Body of pancreas (tissue), 4 donors: ENCODE measurements around the gene CLDN15. TPM values are rescaled to one million over a fixed set of nuclear protein-coding genes. Genes with fewer than 3 reads are reported as not detected.
"Not testable (repeated sequence)": the region's sequence is repeated elsewhere in the genome, so short reads cannot be mapped to it uniquely, and the experiment has no call there.

Experiments
- ATAC-seq: fragments of 150-250 bp; one replicate; pipeline ENCODE4 v1.9.1; 2016
- DNase-seq, 4 donors: peaks; one replicate each; pipeline ENCODE4 v3.0.0-alpha.2; 2019
- H3K27ac ChIP-seq, 4 donors: fragments of 200-600 bp; sonication (generic); 1 replicate in 3 of 4; 2 replicates in 1 of 4; pipeline versions ENCODE4 v1.5.1 to v1.6.1; 2016 to 2019; ENCODE audit warnings: mild to moderate bottlenecking in 1 of 4, mixed read lengths in 1 of 4, moderate library complexity in 1 of 4
- H3K27me3 ChIP-seq, 2 donors: fragments of 200-600 bp; sonication (generic); one replicate each; pipeline ENCODE4 v1.6.0; 2016; ENCODE audit warnings: mild to moderate bottlenecking in 1 of 2
- H3K36me3 ChIP-seq, 2 donors: fragments of 200-600 bp; sonication (generic); replicated peaks in 1 of 2; 2 replicates each; pipeline ENCODE4 v1.5.1; 2016; ENCODE audit warnings: low read depth in 2 of 2; ENCODE audit not compliant: insufficient read depth in 1 of 2
- H3K4me1 ChIP-seq: fragments of 200-600 bp; sonication (generic); one replicate; pipeline ENCODE4 v1.6.0; 2016
- H3K4me3 ChIP-seq, 2 donors: fragments of 200-600 bp; sonication (generic); 1 replicate in 1 of 2; 2 replicates in 1 of 2; pipeline ENCODE4 v1.5.1; 2016 to 2019
- H3K9me3 ChIP-seq, 3 donors: fragments of 200-600 bp; sonication (generic); 1 replicate in 2 of 3; 2 replicates in 1 of 3; pipeline ENCODE4 v1.5.1; 2016
- POLR2A ChIP-seq, 3 donors: fragments of 450-650 bp; IDR thresholded peaks; one replicate each; pipeline ENCODE4 v1.6.1; 2016; ENCODE audit warnings: antibody characterized with exemption in 3 of 3, mild to moderate bottlenecking in 2 of 3
- WGBS, 2 donors: methylation state at CpG; one replicate each; pipeline ENCODE4 v1.1.5; 2017; 5-methylcytosine and 5-hydroxymethylcytosine counted together
- intact Hi-C: fragments of 100-400 bp; cut with DNase I; formaldehyde crosslinking; loops from one replicate; pipeline ENCODE4 v1.15.1; 2023
- total RNA-seq, 2 donors: library from RNA; depleted of rRNA; stranded (reverse); fragments of >200 nt; gene quantifications; one replicate each; pipeline ENCODE4 v1.1.0, GENCODE V29; 2016
- TF ChIP-seq, protein P1 (sequence below), 7 experiments: fragments of 450-650 bp in 4 of 7; fragments of 200-600 bp in 3 of 7; sonication (generic) in 3 of 7; IDR thresholded peaks; one replicate each; pipeline ENCODE4 v1.5.1; 2016 to 2019; ENCODE audit warnings: antibody characterized with exemption in 7 of 7

The CLDN15 gene
- total RNA-seq, 2 donors from 2014 or later, result 7.3 to 22.1 TPM

- DNase-seq (no peak), ATAC-seq (no peak)
- H3K36me3 ChIP-seq, result no peaks in the 10 kb centered on the region
- H3K9me3 ChIP-seq, result no peaks in the 10 kb centered on the region
- WGBS, 2 donors, result 30 to 31% methylated on average over 16 to 21 of the region's 21 CpGs
- no peak within 1 kb of the TSS for H3K4me3 ChIP-seq
- H3K27ac ChIP-seq, result no peak within 1 kb of the TSS
- H3K4me1 ChIP-seq, result peaks cover 10% of the 10 kb centered on the region
- TF ChIP-seq, protein P1, sequence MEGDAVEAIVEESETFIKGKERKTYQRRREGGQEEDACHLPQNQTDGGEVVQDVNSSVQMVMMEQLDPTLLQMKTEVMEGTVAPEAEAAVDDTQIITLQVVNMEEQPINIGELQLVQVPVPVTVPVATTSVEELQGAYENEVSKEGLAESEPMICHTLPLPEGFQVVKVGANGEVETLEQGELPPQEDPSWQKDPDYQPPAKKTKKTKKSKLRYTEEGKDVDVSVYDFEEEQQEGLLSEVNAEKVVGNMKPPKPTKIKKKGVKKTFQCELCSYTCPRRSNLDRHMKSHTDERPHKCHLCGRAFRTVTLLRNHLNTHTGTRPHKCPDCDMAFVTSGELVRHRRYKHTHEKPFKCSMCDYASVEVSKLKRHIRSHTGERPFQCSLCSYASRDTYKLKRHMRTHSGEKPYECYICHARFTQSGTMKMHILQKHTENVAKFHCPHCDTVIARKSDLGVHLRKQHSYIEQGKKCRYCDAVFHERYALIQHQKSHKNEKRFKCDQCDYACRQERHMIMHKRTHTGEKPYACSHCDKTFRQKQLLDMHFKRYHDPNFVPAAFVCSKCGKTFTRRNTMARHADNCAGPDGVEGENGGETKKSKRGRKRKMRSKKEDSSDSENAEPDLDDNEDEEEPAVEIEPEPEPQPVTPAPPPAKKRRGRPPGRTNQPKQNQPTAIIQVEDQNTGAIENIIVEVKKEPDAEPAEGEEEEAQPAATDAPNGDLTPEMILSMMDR (IDR thresholded peaks at IDR 0.05), result no peak
- no peak for TF ChIP-seq POLR2A (IDR thresholded peaks at IDR 0.05)
- intact Hi-C loops, result no loop called here
- H3K27me3 ChIP-seq, result peaks cover 0 to 16% of the 10 kb centered on the region in 2 donors
Observed at GRCh38 chr7:101200862-101201599, 36.6 kb downstream of the CLDN15 start, which contains the start of gene MOGAT3. Gene MOGAT3 (minus strand): TSS chr7:101201036. CDS start chr7:101200854, 182 bp downstream.

GRCh38 chr7:101200504-101200861 lies 37.1 kb downstream of the CLDN15 start:
- intact Hi-C loops, result no loop called here
- peaks cover 0 to 16% of the 10 kb centered on the region in 2 donors for H3K27me3 ChIP-seq
- DNase-seq (no peak), ATAC-seq (no peak)
- 58 to 80% methylated on average over 2 of the region's 2 CpGs for WGBS, 2 donors
- no peaks in the 10 kb centered on the region for H3K36me3 ChIP-seq
- TF ChIP-seq, protein P1 (IDR thresholded peaks at IDR 0.05), result no peak
- no peak for TF ChIP-seq POLR2A (IDR thresholded peaks at IDR 0.05)
- H3K4me3 ChIP-seq, result no peak overlapping the region
- no peaks in the 10 kb centered on the region for H3K9me3 ChIP-seq
- H3K4me1 ChIP-seq, result peaks cover 10% of the 10 kb centered on the region
- no peak overlapping the region for H3K27ac ChIP-seq

DNA sequence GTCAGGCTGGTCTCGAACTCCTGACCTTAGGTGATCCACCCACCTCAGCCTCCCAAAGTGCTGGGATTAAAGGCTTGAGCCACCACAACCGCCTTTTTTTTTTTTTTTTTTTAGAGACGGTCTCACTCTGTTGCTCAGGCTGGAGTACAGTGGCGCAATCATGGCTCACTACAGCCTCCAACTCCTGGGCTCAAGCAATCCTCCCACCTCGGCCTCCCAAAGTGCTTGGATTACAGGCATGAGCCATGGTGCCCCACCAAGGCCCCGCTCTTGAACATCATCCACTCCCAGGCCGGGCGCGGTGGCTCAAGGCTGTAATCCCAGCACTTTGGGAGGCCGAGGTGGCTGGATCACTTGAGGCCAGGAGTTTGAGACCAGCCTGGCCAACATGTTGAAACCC lies 38.1 kb downstream of the CLDN15 start:
- DNase-seq, H3K4me1 ChIP-seq, H3K27ac ChIP-seq, intact Hi-C loops, H3K36me3 ChIP-seq, ATAC-seq, H3K4me3 ChIP-seq, H3K9me3 ChIP-seq: not testable (repeated sequence)
- peaks cover 0 to 16% of the 10 kb centered on the region in 2 donors for H3K27me3 ChIP-seq
- 89 to 93% methylated on average over 3 to 10 of the region's 10 CpGs for WGBS, 2 donors

GRCh38 chr7:101198476-101198875 lies 39.1 kb downstream of the CLDN15 start:
- intact Hi-C loops, result no loop called here
- H3K27ac ChIP-seq, result no peak overlapping the region
- WGBS, 2 donors, result 71% methylated on average over 14 of the region's 14 CpGs; no CpG with 5 or more reads in 1 of the 2 donors
- no peaks in the 10 kb centered on the region for H3K36me3 ChIP-seq
- DNase-seq (no peak), ATAC-seq (no peak)
- H3K9me3 ChIP-seq, result no peaks in the 10 kb centered on the region
- H3K4me1 ChIP-seq, result peaks cover 10% of the 10 kb centered on the region
- peaks cover 0 to 16% of the 10 kb centered on the region in 2 donors for H3K27me3 ChIP-seq
- TF ChIP-seq POLR2A (IDR thresholded peaks at IDR 0.05), result no peak
- TF ChIP-seq, protein P1 (IDR thresholded peaks at IDR 0.05), result no peak
- no peak overlapping the region for H3K4me3 ChIP-seq

- Histone ChIP-seq H3K27me3 (peaks cover 0 to 16% of the 10 kb centered on the region in 2 donors), H3K4me1 (peaks cover 10% of the 10 kb centered on the region), H3K27ac (no peak overlapping the region), H3K4me3 (no peak overlapping the region), H3K36me3 (no peaks in the 10 kb centered on the region), H3K9me3 (no peaks in the 10 kb centered on the region)
- WGBS, 2 donors, result 76% methylated on average over 5 to 21 of the region's 21 CpGs
- TF ChIP-seq POLR2A (IDR thresholded peaks at IDR 0.05), result no peak
- TF ChIP-seq, protein P1 (IDR thresholded peaks at IDR 0.05), result no peak
- DNase-seq, result no peak
- intact Hi-C loops, result no loop called here
- ATAC-seq, result no peak
Observed at GRCh38 chr7:101197991-101198390, 39.6 kb downstream of the CLDN15 start.
